GM21360 (cell line): ENCODE measurements around the gene TMEM250.

Experiments used
- ATAC-seq: cut with Tn5 transposase; IDR thresholded peaks from one replicate; pipeline ENCODE4 v1.9.1; 2021; ENCODE audit warnings: mild to moderate bottlenecking, moderate library complexity; ENCODE audit not compliant: unreplicated experiment

The TMEM250 gene

DNA sequence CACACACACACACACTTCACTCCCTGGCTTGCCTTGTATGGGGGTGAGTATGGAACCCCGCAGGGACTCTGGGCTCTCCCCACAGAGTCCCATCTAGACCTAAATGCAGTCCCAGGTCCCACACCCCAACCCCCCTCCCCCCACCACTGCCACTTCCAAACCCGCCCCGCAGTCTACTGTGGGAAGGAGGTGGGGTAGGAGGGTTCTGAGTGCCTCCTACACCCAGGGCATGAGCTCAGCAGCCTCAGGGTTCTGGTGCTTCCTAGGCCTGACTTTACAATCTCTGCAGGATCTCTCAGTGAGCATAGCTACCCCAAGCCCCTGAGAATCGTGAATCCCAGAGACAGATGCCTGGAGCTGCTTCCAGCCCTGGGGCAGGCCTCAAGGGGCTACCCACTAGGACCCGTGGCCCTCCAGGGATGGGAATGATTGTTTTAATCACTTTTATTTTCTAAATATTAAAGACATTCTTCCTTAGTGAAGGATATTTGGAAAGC lies 22.1 kb downstream of the TMEM250 start:
- no peak for ATAC-seq

DNA sequence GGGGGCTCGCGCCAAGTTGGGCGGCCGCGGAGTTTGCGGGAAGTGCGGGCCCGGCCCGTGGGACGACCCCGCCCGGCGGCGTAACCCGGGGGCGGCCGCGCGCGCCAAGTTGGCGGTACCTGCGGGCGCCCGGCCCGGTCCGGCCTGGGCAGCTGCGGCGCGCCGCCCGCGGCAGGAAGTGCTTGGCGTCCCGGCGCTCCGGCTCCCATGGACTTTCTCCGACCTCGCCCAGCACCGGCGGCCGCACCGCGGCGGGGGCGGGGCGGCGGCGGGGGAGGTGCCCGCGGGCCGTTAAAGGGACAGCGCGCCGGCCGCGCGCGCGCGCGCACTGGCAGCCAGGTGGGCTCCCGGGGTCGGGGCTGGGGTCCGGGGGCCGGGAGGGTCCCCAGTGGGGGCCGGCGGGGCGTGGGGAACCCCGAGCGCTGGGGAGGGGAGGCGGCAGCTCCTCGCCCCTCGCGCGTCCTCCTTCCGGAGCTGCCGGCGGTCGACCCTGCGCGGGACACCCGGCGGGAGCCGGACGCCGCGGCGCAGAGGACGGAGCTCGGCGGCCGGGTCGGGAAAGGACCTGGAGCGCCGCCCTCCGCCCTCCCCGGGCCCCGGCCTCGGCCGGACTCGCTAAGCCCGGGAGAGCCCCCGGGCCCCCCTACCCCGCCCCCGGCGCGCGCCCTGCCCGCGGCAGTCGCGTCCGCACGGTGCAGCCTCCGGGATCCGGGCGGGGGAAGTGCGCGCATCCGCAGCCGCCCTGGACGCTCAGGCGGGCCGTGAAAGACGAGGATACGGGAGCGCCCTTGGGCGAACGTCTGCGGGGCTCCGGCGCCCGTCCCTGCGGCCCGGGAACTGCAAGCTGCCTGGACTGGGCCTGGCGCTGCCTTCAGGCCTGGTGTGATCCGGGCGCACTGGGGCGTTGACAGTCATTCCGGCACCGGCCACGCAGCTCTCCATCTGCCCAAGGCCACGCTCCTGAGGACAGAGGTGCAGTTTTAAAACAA lies 23.3 kb downstream of the TMEM250 start, which contains the start of gene NACC2:
Gene NACC2, minus strand, starts transcription at position 220 of the 989 bp plus-strand sequence. CDS start 44,768 bp downstream, outside the sequence.
- ATAC-seq = no peak

DNA sequence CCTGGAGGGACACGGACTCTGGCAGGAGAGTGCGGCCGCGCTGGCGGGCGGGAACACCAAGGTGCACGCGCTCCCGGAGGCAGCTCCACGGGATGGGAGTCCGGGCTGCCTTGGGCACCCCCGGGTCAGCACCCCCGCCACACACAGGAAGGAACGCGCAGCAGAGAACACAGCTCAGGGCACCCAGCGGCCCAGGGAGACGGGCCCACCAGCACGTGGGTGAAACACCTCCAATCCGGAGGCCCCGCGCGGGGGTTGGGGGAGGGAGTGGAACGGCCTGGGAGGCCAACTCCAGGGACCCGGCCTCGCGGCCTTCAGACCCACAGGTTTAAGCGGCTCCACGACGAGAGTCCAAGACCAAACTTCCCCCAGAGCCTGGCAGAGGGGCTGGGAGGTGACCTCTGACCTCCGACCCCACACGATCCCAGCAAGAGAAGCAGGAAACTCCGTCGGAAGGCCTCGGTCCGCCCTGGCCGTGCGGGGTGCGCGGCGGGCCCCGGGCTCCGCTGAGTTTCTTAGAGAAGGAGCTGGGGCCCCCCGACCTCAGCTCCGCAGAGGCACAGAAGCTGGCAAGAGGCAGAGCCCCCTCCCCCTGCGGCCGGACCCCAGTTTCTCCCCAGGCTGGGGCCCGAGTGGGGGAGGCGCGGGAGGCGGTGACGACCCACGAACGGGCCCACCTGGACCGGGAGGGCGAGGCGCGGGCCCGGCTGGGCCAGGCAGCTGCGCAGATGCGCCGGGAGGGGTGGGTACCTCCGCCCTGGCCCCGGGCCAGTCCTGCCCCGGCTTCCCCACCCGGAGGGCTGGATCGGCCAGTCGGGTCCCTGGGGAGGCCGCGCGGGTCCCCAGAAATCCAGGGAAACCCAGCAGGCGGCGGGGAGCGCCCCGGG lies 24.4 kb downstream of the TMEM250 start:
- no peak for ATAC-seq

DNA sequence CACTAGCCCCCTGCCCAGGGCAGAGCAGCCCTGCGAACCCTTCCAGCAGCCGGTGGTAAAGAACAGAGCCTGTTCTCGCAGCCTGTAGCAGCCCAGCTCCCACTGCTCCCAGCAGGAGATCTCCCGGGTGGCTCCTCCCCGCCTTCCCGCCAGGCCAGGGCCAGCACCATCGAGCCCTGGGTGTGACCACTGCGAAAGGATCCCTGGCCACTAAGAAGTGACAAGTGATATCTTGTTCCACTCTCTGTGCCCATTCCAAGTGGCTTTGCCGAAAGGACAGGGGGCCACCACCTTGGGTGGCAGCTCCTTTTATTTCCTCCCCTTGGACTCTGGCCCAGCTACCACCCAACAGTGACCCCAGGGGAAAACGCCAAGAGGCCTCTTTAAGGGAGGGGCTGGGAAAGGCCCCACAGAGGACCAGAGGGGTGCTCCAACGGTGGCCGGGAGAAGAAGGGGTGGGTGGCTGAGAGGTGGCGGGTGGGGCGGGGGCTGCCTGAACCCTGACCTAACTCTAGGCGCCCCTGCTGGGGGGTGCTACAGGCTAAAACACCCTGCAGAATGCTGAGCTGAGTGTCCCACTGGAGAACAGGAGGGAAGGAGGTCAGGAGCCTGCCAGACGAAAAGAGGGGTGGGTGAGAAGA lies 25.2 kb downstream of the TMEM250 start:
- no peak for ATAC-seq

DNA sequence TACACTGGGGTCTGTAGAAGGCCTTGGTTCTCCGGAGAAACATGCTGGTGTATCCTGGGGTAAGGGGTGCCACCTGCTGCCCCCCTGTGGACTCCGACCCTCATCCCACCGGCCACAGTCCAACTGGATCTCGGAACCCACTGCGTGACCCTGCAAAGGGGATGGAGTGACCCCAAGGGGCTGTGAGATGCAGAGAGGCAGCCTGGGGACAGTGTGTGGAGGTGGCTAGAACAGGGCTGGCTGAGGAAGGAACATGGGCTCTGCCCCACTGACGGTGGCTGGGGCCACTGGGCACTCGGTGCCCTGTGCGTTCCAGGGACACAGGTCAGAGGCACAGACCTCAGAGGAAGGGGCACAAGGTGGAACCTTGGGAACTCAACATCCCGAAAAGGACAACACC lies 25.9 kb downstream of the TMEM250 start:
- no peak for ATAC-seq

DNA sequence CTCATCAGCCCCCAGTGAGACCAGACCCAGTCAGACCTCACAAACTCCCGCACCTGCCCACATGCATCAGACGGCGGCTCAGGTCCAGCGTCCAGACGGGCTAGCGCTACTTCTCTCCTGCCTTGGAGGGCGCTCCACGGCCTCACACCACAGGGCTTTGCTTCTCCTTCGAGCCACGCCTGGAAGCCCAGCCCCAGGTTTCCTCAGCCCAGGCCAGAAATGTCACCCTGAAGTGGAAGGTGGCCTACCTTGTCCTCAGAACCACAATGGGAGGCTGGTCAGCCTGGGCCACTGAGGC lies 26.4 kb downstream of the TMEM250 start:
- ATAC-seq = no peak

DNA sequence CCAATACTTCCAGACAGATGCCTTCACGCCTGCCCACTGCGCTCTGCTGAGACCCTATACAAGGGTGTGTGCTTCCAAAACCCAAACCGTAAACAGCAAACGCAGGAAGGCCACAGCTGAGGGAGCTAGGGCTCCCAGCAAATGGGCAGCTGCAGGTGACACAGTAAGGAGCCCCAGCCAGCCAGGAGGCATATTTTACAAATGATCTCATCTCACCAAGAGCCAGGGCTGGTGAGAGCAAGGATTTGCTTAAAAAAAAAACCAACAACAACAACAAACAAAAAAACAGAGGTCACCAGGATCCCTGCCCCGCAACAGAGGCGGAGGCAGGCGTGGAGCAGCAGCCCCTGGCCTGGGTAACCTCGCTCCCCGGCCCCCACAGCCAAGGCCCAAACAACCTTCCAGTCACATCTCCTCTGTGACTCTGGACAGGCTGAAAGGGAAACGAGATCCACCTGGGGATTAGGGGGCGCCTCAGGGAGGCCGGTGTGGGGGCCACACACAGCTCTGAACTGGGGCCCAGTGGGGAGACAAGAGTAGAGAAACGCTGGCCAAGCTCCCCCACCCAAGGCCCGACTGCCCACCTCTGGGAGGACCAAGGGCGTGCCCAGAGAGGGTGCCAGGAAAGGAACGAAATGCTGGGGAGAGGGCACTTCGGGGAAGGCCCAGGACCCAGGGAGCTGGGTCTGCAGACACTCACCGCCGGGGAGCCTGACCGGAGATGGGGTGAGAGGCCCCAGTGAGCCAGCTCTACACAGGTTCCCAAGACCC lies 26.9 kb downstream of the TMEM250 start:
- no peak for ATAC-seq

DNA sequence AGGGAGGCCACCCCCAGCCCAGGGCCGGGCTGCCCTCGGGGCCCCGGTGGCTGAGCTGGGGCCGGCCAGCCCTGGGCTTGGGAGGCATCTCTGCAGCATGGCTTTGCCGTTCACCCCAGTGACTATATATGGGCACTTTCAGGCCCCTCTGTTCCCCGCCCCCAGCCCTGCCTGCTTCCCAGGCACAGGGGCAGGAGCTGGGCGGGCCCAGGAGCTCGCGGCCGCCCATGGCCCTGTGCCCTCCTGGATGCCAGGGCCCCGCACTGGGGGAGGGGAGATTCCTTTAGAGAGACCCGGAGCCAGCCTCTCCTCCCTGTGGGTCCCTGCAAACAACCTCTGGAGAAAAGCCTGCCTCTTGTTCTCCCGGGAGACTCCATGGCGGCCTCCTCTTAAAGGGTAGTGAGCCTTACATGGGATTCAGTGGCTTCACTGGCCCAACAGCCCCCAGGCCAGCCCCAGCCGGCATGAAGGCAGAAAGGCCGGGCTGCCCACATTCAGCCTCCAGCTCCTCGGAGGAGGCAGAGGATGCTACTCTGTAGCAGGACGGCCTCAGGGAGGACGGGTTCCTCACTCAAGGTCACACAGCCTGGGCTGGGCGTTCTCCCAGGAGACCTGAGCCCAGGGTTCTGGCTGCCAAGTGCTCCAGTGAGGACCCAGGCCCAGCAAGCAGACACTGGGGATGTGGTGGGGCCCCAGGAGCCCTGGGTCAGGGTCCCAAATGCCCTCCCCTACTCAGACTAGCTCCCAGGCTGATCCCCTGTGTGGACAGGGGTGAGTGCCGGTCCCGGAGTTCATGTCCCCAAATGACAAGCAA lies 27.7 kb downstream of the TMEM250 start:
- no peak for ATAC-seq

DNA sequence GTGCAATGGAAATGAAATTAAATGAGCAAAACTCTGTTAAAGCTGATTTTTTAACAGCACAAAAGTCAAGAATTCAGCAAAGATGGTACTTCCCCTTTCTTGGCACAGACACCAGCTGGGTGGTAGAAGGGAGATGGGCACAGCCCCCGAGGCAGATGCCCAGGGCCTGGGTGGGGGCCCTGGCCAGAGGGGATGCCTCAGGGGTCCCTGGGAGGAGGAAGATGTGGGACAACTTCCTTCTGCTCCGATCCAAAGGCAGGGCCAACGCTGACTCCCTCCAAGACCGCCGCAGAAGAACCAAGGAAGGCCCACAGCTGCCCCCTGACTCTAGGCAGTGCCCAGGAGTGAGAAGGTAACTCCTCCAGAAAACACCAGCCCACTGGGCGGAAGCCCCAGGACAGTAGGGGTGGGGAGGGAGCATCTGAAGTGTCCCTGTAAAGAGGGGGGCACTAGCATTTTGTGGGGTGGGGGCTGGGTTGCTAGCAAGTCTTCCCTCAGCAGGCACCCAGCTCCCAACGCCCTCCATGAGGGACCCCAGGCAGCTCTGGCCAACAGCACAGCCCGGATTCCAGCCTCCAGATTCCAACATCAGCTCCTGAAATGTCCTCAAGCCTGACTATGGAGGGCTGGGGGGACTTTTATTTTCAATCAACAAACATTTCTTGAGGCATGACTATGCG lies 28.5 kb downstream of the TMEM250 start:
- ATAC-seq = no peak

DNA sequence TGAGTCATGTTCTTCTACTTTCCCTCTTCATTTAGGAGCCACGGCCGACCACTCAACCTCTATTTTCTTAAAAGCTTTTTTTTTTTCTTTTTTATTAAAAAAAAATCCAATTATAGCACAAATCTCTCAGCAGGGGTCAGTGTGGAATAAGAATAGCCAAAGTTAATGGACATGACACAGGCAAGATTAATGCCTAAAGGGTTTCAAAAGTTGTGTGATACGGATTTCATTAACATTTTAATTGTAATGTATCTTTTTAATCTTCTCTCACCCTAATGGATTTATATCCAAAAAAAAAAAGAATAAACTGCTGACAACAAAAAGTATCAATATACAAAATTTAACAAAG lies 29.0 kb downstream of the TMEM250 start:
- ATAC-seq = no peak

DNA sequence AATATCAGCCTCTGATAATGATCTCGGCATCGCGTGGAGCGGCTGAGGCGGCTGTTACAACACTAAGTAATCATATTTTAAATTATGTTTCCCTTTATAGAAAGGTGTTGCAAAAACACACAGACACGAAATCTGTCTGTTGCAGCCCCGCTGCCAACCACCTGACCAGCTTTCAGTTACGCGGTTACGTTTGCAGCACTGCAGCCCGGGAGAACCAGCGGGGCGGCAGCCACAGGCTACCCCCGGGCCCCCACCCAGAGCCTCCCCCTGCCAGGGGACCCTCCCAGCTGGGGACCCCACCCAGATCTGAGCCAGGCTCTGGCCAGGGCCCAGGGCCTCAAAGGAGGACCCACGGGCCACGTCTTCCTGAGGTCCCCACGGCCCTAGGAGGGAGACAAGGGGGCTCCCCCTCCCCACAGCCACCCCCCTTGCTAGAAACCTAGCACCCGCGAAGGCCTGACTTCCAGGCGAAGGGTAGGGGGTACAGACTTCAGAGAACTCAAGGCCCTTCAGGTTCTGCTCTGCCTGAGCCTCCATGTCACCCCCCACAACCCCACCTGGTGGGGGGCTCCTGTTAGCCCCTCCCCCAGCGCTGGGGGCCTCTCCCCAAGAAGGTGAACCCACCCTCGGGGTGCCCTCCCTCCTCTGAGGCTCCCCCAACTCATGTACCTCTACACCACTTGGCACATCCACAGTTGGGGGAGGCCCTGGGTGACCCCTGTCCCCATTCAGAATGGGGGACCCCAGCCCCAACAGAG lies 29.6 kb downstream of the TMEM250 start:
- no peak for ATAC-seq

DNA sequence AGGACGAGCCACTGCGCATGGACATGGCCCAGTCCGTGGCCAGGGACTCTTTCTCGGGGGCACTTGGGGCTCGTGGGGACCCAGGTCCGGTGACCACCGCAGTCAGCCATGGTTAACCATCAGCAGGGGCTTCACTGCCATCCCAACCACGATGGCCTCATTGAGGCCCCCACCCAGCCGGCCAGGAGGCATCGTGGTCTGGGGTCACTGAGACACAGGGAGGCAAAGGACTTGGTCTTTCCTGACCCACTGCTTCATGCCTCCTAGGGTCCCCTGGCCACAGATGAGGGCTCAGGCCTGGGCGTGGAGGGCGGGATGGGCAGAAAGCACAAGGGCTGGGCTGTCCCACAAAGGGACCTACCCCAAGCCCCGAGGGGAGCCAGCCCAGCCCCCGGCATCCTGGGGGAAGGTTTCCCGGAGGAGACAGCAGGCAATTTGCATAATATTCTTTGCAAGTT lies 30.2 kb downstream of the TMEM250 start:
- ATAC-seq = no peak

DNA sequence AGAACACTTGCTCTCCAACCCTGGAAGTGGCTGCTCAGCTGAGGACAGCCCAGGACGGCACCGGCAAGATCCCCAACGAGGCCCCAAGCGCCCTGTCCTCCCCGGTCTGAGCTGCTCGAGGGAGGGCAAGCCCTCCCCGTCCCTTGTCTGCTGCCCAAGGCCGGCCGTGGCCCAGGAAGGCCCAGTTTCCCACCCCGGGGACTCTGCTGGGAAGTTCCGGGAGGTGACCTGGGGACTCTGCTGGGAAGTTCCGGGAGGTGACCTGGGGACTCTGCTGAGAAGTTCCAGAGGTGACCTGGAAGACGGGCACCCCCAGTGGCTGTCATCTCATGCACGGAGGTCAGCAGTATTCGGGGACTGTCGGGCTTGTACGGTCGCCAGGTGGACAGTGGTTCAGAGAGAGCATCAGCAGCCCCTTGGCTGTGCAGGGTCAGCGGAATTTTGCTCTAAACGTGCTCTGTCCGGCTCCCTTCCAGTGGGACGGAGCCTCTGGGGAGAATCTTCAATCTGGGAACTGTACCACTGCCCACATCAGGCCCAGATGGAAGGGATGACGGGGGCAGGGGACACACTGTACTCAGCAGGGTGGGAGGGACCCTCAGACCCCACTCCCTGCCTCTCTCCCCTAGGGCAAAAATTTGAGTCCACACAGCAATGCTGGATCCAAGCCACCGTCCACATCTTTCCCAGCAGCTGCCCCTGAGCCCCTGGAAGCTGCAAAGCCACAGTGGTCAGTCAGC lies 30.8 kb downstream of the TMEM250 start:
- no peak for ATAC-seq

DNA sequence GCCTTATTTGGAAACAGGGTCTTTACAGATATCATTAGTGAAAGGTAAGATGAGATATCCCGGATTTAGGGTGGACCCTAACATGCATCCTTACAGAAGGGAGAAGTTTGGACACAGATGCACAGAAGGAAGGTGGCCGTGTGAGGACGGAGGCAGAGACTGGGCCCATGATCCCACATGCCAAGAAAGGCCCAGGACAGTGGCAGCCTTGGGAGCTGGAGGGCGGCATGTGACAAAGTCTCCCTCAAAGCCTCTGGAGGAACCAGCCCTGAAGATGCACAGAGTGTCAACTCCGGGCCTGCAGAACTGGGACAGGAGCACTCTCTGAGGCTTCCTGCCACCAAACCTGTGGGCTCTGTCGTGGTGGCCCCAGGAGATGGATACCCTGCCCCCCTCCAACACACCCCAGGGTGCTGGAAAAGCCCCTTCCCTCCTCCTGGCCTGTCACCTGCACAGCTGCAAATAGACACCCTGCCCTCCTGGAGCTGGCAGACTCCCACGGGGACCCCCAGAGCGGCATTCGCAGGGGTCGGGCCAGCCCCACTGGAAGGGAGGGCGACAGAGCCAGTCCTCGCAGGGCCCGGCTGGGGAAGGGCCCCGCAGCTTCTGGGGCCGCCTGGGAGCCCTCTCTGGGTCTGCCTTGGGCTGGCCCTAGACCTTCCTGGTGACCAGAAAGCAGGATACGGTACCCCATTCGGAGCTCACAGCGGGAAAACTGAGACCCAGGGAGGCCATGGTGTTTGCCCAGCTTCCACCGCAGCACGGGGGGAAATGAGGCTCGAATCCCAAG lies 31.5 kb downstream of the TMEM250 start:
- no peak for ATAC-seq

DNA sequence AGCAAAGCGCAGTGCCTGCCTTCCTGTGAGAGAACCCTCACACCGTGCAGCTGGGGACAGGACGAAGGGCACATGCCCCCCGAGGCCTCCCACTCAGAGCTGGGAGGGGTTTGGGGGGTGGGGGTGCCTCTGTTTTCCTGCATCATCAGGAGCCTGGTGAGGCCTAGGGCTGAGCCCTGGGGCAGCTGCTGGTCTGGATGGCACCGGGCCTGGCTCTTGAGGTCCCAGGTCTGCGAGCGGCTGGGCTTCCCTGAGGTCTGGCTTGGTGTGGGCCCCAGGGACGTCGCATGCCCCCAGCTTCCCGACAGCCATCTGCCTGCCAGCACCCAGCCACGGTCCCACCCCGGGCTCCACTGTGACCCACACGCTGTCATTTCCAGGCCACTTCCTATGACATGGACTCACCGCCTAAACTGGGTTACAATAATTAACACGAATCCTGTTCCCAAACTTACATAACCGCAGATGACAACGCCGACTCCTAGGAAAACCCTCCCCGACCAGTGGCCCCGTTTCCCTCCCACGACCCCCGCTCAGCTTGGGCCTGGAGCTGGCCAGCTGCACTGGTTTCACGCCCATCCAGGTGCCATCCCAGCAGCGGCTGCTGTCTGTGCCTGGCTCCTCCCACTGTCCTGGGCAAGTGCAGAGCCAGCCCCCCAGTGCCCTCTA lies 32.3 kb downstream of the TMEM250 start:
- ATAC-seq = no peak

DNA sequence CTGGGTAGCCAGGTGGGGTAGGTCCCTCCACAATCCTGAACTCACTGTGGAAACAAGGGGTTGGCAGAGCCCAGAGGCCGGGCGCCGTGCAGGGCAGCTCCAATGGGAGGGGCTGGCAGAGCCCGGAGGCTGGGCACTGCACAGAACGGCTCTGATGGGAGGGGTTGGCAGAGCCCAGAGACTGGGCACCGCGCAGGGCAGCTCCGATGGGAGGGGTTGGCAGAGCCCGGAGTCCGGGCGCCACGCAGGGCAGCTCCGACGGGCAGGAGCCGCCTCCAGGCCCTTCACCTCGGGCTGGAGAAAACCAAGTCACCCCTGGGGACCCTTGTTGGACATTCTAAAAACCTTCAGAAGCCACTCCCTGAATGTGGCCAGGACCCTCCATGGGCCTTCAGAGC lies 32.9 kb downstream of the TMEM250 start:
- no peak for ATAC-seq
